ENCODE results near the gene HCN2. TPM values are rescaled to one million over a fixed set of nuclear protein-coding genes. Genes with fewer than 3 reads are reported as not detected.

HCN2 gene
- polyA plus RNA-seq, 3 donors: 0.09 to 0.29 (median 0.22) TPM

- 77 to 82% (median 79%) methylated on average over 52 to 70 of the region's 70 CpGs for WGBS, 3 donors
These were observed 53.4 kb downstream of the HCN2 start for GRCh38 chr19:642767-643727.

GRCh38 chr19:643736-644135 lies 54.1 kb downstream of the HCN2 start:
- WGBS, 3 donors: 86 to 95% (median 93%) methylated on average over 24 of the region's 24 CpGs

More at GRCh38 chr19:642767-643727, 53.4 kb downstream of the HCN2 start:
- no peak overlapping the region for H3K27ac ChIP-seq (ENCODE audit: low read depth, low read length)

GRCh38 chr19:644363-644762 lies 54.7 kb downstream of the HCN2 start:
- 74 to 91% (median 78%) methylated on average over 18 to 28 of the region's 28 CpGs for WGBS, 3 donors
- H3K27ac ChIP-seq (ENCODE audit: low read depth, low read length): no peak overlapping the region

More at GRCh38 chr19:643736-644135, 54.1 kb downstream of the HCN2 start:
- H3K27ac ChIP-seq (ENCODE audit: low read depth, low read length): no peak overlapping the region

GRCh38 chr19:644789-645188 lies 55.1 kb downstream of the HCN2 start:
- H3K27ac ChIP-seq (ENCODE audit: low read depth, low read length): no peak overlapping the region
- WGBS, 3 donors: 82 to 86% (median 84%) methylated on average over 14 of the region's 14 CpGs

GRCh38 chr19:645912-646778 lies 56.5 kb downstream of the HCN2 start:
- 88 to 95% (median 93%) methylated on average over 49 to 62 of the region's 62 CpGs for WGBS, 3 donors
- H3K27ac ChIP-seq (ENCODE audit: low read depth, low read length): no peak overlapping the region

GRCh38 chr19:646779-647565 lies 57.3 kb downstream of the HCN2 start:
- no peak overlapping the region for H3K27ac ChIP-seq (ENCODE audit: low read depth, low read length)
- 92 to 95% (median 95%) methylated on average over 44 to 48 of the region's 48 CpGs for WGBS, 3 donors

GRCh38 chr19:647566-648284 lies 58.0 kb downstream of the HCN2 start:
- 92 to 94% (median 93%) methylated on average over 48 to 52 of the region's 52 CpGs for WGBS, 3 donors
- H3K27ac ChIP-seq (ENCODE audit: low read depth, low read length): no peak overlapping the region

GRCh38 chr19:648305-648704 lies 58.6 kb downstream of the HCN2 start:
- 93% methylated on average over 15 to 29 of the region's 29 CpGs for WGBS, 3 donors
- H3K27ac ChIP-seq (ENCODE audit: low read depth, low read length): no peak overlapping the region

GRCh38 chr19:648904-649801 lies 59.5 kb downstream of the HCN2 start:
- no peak overlapping the region for H3K27ac ChIP-seq (ENCODE audit: low read depth, low read length)
- 92 to 93% (median 93%) methylated on average over 43 to 53 of the region's 53 CpGs for WGBS, 3 donors

GRCh38 chr19:650121-650520 lies 60.4 kb downstream of the HCN2 start:
- 94 to 96% (median 95%) methylated on average over 11 of the region's 11 CpGs for WGBS, 3 donors

GRCh38 chr19:651114-651818 lies 61.6 kb downstream of the HCN2 start:
- no peak overlapping the region for H3K27ac ChIP-seq (ENCODE audit: low read depth, low read length)
- 94% methylated on average over 58 of the region's 58 CpGs for WGBS, 3 donors

More at GRCh38 chr19:650121-650520, 60.4 kb downstream of the HCN2 start:
- H3K27ac ChIP-seq (ENCODE audit: low read depth, low read length): no peak overlapping the region

GRCh38 chr19:651991-652390 lies 62.3 kb downstream of the HCN2 start:
- no peak overlapping the region for H3K27ac ChIP-seq (ENCODE audit: low read depth, low read length)
- 87 to 89% (median 88%) methylated on average over 23 to 24 of the region's 24 CpGs for WGBS, 3 donors

- 90 to 95% (median 93%) methylated on average over 49 to 54 of the region's 54 CpGs for WGBS, 3 donors
- no peak overlapping the region for H3K27ac ChIP-seq (ENCODE audit: low read depth, low read length)
These were observed 63.0 kb downstream of the HCN2 start for GRCh38 chr19:652467-653389.

- WGBS, 3 donors: 86 to 89% (median 88%) methylated on average over 17 of the region's 17 CpGs
- H3K27ac ChIP-seq (ENCODE audit: low read depth, low read length): no peak overlapping the region
These were observed 63.7 kb downstream of the HCN2 start for GRCh38 chr19:653425-653824.

- WGBS, 3 donors: 77 to 81% (median 79%) methylated on average over 16 to 17 of the region's 17 CpGs
- no peak overlapping the region for H3K27ac ChIP-seq (ENCODE audit: low read depth, low read length)
These were observed 66.0 kb downstream of the HCN2 start for GRCh38 chr19:655691-656090.
